Stimulated activated CD4-positive, alpha-beta T cell treated with anti-CD3 and anti-CD28 coated beads, Interleukin-15, amount 100 ng/mL, for 24 hours (primary cell): ENCODE results near the gene BRCA1.
"Not testable (repeated sequence)": the region's sequence is repeated elsewhere in the genome, so short reads cannot be mapped to it uniquely, and the experiment has no call there.

Source experiments
- DNase-seq: peaks from one replicate; pipeline ENCODE4 v3.0.0-alpha.2; 2020

Gene BRCA1

DNA sequence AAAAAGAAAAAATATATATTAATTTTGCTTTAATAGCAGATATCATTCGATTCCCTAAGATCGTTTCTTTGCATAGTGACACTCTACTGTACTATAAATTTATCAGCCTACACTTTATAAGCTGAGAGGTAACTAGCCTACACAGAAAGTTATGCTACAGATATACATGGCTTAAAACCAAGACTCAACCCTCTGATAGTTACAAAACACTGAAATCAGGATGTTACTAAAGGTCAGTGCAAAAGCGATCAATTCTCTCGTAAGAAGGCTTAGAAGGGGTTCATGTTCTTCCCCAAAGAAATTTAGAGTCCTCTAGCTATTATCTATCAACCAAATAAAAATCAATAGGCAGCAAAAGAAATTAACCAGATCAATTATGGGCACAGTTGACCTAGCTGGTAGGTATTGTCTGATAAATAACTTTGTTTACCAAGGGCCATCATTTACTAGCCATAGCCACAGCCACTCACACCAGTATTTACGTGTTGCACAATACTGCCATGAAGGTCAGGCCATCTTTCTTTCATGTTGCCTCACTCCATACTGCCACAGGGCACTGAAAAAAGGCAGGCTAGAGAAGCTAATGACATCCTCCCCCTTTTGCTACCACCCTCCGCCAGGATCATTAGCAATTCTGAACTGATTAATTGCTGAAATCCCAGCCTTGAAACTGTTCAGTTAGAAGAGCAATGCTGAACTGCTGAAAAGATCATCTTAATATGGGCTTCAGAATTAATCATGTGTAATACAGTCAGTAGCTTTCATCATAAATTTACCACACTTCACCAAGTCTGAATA lies 56.4 kb downstream of the BRCA1 start:
- no peak for DNase-seq

DNA sequence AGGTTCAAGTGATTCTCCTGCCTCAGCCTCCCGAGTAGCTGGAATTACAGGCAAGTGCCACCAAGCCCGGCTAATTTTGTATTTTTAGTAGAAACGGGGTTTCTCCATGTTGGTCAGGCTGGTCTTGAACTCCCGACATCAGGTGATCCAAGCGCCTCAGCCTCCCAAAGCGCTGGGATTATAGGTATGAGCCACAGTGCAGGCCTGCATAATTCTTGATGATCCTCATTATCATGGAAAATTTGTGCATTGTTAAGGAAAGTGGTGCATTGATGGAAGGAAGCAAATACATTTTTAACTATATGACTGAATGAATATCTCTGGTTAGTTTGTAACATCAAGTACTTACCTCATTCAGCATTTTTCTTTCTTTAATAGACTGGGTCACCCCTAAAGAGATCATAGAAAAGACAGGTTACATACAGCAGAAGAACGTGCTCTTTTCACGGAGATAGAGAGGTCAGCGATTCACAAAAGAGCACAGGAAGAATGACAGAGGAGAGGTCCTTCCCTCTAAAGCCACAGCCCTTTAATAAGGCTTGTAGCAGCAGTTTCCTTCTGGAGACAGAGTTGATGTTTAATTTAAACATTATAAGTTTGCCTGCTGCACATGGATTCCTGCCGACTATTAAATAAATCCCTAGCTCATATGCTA lies 62.1 kb downstream of the BRCA1 start:
- no peak for DNase-seq

DNA sequence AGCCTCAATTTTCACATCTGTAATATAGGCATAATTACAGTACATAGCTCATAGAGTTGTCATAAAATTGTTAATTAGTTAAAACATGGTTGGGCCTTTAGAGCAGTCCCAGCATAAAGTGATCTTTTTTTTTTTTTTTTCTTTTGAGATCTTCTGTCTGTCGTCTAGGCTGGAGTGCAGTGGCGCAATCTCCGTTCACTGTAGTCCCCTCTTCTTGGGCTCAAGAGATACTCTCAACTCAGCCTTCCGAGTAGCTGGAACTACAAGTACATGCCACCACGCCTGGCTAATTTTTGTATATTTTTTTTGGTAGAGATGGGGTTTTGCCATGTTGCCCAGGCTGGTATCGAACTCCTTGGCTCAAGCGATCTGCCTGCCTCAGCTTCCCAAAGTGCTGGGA lies 69.1 kb downstream of the BRCA1 start:
- no peak for DNase-seq

DNA sequence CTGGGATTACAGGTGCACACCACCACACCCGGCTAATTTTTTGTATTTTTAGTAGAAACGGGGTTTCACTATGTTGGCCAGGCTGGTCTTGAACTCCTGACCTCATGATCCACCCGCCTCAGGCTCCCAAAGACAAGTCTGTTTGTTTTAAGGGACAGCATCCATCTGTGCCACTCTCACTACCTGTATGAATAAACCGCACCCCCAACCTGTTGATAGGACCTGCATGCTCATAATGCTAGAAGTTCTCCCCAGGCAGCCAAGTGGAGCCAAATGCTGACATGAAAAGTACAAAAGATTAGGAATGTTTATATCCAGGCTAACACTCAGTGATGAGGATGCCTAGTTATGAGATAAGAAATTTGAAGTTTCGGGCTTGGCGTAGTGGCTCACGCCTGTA lies 72.2 kb downstream of the BRCA1 start:
- not testable (repeated sequence) for DNase-seq

DNA sequence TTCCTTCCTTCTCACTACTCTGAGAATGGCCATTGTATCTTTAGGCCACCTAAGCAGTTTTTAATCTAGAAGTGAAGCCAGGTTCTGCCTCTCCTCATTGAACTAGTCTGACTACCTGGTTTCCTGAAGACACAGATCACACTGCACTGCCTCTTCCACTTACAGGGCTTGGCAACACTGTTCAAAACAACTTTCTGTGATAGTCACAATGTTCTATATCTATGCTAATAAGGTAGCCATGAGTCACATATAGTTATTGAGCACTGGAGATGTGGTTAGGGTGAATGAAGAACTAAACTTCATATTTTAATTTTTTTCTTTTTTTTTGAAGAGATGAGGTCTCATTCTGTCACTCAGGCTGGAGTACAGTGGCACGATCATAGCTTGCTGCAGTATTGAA lies 73.2 kb downstream of the BRCA1 start:
- DNase-seq = no peak

DNA sequence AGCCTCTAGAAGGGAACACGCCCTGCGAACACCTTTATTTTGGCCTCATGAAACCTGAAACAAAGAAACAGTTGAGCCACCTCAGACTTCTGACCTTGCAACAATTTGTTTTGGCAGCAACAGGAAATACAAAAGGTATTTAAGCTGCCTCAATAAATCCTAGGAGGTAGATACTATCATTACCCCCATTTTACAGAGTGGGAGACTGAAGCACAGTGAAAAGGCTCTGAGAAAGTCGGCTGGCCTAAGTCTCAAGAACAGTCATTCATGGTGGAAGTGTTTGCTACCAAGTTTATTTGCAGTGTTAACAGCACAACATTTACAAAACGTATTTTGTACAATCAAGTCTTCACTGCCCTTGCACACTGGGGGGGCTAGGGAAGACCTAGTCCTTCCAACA lies 81.1 kb downstream of the BRCA1 start:
- DNase-seq = no peak

DNA sequence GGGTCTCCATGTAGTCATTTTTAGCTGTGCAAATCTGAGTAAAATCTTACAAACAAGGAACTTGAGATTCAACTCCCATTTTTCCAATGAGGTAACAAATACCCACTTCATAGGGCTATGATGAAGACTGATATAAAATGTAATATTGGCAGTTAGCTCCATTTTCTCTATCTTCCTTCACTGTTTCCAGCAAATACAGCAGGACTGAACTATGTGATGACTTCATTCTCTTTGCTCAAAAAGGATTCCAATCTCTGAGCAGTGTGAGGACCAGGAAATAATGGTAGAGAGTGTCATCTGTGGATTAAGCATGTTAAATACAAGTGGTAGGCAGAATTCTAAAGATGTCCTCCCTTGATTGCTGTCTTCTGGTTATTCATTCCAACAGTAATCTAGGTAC lies 81.9 kb downstream of the BRCA1 start:
- DNase-seq = no peak

DNA sequence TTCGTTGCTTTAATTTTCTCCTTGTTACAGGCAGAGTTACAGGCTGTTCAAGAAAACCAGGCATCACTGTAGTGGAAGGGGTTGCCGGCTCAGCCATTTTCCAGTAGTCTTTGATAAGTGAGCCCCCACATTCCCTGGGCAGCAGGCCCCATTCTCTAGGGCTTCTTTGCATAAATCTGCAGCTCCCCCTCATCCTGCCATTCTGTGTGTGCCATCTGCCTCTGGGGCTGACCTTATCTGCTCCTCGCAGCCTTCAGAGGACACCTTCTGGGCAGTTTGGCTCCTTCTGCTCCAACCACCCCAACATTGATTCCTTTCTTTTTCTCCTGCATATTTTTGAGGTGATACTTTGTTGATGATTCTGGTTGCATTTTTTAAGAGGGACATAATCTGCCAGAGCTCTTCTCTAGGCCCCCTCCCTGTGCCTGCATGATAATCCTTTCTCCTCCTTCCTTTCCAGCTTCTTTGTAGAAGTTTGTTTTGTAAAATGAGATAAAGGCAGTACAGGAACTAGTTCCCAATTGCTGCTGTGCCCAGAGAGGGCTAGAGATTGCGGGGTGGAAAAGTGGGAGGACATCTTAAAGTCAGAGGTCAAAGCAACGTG lies 83.0 kb downstream of the BRCA1 start:
- no peak for DNase-seq

DNA sequence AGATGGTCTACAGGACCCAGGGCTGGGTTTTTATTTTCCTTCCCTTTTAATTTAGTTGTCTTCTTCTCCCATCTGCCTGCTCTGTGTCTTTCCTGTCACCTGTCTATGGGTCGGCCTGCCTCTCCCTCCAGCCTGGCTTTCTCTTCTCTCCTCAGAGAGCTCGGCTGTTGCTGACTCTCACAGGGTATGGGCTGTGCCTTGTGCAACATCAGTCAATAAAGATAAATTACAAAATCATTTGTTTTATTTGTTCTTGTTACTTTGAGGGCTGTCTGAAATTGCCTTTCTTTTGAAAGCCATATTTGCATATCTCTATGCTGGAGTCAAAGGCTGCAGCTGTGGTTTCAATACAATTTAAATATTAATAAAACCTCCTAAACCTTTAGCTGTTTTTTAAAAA lies 84.5 kb downstream of the BRCA1 start:
- no peak for DNase-seq

DNA sequence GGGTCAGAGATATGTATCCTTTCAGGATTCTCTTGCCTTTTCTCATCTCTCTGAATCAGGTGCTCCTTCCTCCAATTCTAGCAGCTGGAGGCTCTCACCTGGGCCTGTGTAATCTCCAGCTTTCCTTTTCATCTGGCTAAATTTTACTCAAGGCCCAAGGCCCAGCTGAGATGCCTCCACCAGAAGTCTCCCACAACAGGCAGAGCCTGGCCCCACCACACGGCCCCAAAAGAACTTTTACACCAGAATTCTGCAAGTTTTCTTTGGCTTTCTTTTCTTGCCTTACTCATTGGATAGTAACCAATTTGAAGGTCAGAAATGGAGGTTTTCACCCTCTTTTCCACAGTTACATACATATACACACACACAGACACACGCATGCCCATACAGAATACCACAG lies 85.5 kb downstream of the BRCA1 start:
- no peak for DNase-seq

DNA sequence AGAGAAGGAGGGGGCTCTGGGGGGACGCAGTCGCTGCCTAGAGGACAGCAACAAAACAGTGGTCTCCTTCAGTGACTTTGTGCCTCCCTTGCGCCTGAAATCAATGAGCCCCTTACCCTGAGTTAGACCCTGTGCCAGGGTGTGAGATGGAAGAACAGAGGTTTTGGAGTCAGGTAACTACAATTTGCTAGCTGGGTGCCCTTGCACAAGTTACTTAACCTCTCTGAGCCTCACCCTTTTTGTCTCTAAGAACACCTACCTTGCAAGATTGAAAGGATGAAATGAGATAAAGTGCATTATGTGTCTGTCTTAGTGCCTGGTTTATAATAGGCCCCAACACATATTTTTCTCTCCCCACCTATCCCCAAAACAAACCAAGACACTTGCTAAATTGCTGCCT lies 90.3 kb downstream of the BRCA1 start:
- no peak for DNase-seq

DNA sequence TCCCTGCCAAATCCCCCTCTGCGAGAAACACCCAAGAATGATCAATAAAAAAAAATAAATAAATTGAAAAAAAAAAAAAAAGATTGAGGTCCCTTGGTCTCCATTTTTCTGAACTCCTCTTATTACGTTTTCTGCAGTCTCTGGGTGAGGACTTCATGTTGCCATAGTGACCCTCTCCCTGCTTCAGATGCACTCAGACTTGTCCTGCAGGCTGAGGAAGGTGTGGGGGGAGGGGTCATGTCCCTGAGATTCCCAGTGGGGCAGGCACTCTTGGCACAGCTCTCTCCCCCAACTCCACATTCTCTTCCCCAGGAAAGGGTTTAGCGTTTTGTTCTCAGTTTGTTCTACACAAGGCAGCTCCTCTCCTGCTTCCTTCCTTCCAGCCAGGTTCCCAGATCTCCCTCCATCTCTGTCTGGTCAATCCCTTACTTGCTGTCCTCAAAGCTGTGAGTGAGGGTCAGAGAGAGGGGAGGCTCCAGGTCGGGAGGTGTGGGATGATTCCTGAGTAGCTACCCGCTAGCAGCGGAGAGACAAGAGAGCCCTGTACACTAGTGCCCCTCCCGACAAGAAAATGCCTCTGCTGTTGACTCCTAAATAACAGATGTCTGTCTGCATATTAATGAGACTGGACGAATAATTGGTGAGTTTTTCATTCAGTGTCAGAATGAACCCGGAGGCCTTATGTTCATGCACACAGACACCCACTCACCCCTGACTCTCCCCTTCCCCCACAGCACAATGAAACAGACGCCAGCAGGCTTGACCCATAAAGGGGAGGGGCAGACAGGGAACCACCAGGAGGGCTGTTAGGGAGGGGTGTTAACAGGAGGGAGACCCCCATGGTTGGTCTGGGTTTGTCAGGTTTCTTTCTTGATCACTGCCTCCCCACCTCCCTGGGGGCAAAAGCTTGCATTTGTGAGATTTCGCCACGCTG lies 90.9 kb downstream of the BRCA1 start:
- no peak for DNase-seq

DNA sequence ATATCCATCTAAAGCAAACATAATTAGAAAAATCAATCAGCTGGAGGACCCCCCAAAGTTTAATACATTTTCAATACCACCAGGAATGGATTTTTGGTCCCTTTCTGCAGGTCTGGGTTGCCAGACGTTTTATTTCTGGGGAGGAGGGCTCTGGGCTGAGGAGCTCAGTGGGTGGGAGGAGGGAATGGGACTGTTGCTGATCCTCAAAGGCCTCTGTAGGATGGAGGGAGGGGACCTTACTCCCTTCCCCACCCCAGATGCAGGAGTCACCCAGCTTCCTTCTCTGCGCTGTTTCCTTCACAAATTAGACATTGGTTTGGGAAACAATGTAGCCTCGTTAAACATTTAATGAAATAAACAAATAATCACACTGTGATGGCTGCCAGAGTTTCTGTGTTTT lies 93.5 kb downstream of the BRCA1 start:
- DNase-seq = no peak

DNA sequence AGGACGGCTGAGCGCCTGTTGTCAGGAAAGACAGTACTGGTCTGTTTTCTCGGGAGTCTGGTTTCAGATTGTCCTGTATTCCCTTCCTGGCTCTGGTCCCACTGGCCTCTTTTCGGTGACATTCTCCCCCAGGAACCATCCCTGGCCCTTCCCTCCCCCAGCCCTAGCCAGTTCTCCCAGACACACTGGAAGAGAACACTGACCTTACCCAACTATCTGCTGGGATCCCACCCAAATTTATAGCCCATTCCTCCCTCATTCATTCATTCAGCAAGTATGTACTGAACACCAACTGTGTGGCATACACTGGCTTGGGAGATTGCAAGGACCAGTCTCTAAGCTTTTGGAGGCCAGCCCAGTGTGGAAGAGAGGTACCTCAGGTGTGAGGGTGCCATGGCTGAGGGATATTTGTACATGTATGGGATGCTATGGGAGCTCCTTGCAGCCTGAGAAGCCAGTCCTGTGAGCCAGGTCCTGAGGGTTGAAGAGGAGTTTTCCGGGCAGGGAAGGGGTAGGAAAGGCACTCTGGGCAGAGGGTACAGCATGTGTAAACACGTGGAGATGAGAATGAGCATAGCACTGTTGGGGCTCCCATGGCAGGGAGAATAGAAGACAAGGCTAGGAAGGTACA lies 94.9 kb downstream of the BRCA1 start:
- no peak for DNase-seq

DNA sequence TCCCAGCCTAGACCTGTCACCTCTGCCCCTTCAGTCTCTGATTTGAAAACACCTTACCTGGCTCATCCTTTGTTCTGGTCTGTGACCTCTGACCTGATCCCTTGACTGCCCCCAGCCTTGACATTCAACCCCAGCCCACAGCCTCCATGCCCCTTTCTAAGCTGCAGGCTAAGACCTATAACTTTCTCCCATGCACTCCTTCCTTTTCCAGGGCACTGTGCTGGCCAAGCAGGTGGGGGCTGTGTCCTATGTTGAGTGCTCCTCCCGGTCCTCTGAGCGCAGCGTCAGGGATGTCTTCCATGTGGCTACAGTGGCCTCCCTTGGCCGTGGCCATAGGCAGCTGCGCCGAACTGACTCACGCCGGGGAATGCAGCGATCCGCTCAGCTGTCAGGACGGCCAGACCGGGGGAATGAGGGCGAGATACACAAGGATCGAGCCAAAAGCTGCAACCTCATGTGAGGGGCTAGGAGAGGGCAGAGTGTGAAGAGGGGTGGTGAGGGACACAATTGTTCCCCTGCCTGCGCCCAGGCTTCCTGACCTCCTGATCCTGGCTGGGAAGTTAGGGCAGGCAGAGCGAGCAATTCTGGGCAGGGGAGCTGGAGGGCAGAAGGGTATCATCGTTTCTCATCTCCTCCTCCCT lies 96.8 kb downstream of the BRCA1 start:
- DNase-seq = no peak

DNA sequence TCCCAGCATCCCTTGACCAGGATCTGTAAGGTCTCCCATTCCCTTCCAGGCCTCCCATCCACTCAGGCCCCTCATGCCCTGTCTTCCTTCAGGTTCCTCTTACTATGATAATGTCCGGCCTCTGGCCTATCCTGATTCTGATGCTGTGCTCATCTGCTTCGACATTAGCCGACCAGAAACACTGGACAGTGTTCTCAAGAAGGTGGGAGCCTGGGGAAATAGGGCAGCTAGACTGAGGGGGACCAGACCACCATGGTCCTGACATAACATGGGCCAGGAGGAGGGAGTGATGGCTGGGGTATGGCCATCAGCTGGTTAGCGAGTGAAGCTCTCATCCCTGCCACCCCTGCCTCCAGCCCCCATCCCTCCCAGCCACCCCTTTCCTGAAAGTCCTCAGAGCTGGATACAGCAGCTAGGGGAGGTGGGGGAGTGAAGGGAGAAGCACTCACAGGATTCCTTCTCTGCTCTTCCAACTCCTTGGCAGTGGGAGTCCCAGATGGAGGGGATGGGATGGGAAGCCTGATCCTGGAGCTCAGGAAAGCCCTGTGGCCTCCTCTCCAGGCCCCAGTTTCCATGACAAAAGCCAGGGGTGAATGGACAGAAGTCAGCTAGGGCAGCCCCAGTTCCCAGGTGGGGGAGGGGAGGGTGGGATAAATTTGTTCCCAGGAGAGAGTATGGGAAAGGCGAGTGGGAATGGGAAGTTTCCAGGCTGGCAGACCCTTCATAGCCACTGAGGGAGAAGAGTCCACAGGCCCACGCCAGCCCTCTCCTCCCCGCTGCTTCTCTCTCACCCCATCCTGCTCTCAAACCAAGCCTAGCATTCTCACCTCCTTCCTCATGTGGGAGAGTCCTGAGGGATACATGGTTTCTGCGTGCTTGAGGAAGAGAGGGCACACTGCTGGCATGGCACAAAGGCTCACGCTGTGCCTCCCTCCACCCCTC lies 97.8 kb downstream of the BRCA1 start:
- no peak for DNase-seq

DNA sequence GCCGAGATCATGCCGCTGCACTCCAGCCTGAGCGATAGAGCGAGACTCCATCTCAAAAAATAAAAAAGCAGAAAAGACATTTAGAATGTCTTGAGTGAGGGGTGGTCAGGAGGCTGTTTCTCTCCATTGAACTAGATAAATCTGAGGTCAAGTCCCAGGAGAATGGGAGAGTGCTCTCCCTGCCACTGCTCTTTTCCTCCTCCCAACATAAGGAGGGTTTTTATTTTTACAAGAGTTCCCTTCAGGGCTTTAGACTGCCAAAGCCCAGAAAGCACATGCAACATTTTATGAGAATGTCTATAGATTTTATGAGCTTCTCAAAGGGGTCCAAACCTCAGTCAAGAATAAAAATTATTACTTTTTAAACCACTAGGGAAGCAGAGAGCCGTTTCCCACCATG lies 98.6 kb downstream of the BRCA1 start:
- DNase-seq = no peak

DNA sequence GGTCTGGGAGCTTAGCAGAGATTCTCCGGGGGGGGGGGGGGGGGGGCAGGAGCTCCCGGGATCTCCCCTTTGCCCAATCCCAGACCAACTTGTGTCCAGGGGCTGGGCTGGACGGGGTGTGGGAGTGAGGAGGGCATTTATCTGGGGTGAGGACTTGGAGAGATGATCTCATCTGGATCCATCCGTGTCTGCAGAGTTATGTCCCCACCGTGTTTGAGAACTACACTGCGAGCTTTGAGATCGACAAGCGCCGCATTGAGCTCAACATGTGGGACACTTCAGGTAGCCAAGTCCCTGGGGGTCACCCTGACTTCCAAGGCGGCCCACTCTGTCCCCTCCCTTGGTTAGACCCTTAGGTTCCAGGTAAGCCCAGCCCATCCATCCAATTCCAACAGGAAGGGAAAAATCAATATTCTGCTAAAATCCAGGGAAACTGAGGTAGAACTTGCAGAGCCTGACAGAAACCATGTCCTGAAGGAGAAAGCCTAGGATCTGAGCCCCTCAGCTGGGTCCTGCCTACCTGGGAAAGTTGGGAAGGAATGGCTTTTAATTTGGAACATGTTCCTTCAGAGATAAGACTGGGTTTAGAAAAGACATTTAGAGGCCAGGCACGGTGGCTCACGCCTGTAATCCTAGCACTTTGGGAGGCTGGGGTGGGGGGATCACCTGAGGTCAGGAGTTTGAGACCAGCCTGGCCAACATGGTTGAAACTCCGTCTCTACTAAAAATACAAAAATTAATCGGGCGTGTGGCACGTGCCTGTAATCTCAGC lies 99.2 kb downstream of the BRCA1 start:
- no peak for DNase-seq

DNA sequence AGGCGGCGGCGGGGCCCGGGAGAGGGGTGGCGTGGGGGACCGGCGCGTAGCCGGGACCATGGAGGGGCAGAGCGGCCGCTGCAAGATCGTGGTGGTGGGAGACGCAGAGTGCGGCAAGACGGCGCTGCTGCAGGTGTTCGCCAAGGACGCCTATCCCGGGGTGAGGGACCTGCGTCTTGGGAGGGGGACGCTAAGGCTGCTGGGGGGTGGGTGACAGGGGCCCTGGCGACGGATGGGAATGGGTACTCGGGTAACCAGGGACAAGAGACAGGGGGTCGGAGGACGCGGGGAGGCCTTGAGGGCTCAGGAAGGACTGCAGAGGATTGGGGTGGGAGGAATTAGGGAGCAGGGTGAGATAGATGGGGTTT lies 99.9 kb downstream of the BRCA1 start:
- DNase-seq = no peak
